ENCODE results near the gene EXT2. TPM values are rescaled to one million over a fixed set of nuclear protein-coding genes. Genes with fewer than 3 reads are reported as not detected.

EXT2 gene
- total and polyA plus RNA-seq, 4 donors = 18.0 to 95.3 (median 45.9) TPM

DNA sequence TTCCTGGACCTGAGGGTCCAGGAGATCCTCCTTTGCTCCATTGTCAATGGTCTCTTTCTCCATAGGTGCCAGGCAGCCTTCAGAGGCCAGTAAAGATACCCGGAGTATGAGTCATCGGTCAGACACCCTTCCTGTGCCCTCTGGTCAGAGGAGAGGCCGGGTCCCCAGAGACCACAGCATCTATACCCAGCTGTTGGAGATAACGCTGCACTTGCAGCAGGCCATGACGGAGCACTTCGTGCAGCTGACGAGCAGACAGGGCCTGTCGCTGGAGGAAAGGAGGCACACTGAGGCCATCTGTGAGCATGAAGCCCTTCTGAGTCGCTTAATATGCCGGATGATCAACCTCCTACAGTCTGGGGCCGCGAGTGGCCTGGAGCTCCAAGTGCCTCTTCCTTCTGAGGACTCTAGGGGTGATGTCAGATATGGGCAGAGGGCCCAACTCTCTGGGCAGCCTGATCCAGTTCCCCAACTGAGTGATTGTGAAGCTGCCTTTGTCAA is 47.5 kb upstream of the EXT2 start, which contains the start of gene ACCSL:
Gene ACCSL (plus strand): TSS at position 51 of the 501 bp plus-strand sequence. CDS start 56 bp downstream, at position 107.
- TF ChIP-seq, protein P1, sequence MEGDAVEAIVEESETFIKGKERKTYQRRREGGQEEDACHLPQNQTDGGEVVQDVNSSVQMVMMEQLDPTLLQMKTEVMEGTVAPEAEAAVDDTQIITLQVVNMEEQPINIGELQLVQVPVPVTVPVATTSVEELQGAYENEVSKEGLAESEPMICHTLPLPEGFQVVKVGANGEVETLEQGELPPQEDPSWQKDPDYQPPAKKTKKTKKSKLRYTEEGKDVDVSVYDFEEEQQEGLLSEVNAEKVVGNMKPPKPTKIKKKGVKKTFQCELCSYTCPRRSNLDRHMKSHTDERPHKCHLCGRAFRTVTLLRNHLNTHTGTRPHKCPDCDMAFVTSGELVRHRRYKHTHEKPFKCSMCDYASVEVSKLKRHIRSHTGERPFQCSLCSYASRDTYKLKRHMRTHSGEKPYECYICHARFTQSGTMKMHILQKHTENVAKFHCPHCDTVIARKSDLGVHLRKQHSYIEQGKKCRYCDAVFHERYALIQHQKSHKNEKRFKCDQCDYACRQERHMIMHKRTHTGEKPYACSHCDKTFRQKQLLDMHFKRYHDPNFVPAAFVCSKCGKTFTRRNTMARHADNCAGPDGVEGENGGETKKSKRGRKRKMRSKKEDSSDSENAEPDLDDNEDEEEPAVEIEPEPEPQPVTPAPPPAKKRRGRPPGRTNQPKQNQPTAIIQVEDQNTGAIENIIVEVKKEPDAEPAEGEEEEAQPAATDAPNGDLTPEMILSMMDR (IDR thresholded peaks at IDR 0.05; ENCODE audit: control extremely low read depth, extremely low read depth) = no peak
- WGBS, 2 donors = 82 to 95% methylated on average over 12 of the region's 12 CpGs

DNA sequence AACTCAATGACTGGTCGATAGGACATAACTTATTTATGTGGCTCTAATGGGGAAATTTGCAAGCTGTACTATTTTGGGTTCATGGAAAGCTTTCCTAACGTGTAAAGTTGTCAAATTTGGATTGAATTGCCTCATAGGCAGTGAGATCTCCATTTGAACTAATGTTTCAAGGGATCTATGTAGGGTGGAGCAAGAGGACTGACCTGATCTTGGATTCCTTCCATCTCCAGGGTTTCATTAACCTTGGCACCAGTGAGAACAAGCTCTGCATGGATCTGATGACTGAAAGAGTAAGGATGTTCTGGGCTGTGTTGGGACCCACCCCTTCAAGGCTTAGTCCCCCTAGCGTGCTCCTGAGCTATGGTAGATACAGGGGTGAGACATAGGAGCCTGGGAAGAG is 45.6 kb upstream of the EXT2 start:
- WGBS, 2 donors = 83 to 86% methylated on average over 3 of the region's 3 CpGs

More for the DNA sequence above, 47.5 kb upstream of the EXT2 start, which contains the start of gene ACCSL:
- Histone ChIP-seq H3K9ac (ENCODE audit: insufficient read depth in 1 of 2, low read length in 2 of 2) (no peak within 1 kb of the TSS), H3K36me3 (ENCODE audit: control insufficient read depth in 4 of 4, insufficient read depth in 4 of 4, low read length in 4 of 4) (no peaks in the 10 kb centered on the region), H3K4me3 (no peak within 1 kb of the TSS), H3K27me3 (ENCODE audit: control insufficient read depth in 3 of 3, insufficient read depth in 3 of 3, low read length in 2 of 3) (no peaks in the 10 kb centered on the region), H3K27ac (ENCODE audit: low read depth in 1 of 2, low read length in 1 of 2) (no peak within 1 kb of the TSS), H3K4me1 (ENCODE audit: control insufficient read depth in 5 of 5, insufficient read depth in 5 of 5, low read length in 5 of 5) (no peaks in the 10 kb centered on the region), H3K9me3 (ENCODE audit: control insufficient read depth in 4 of 4, insufficient read depth in 3 of 4, low read length in 3 of 4) (no peaks in the 10 kb centered on the region)
- DNase-seq (peak in 2 of 3 donors; percentile 10 to 37), ATAC-seq (ENCODE audit: insufficient read depth, low FRiP score) (no peak)

GRCh38 chr11:44051171-44051570 is 44.3 kb upstream of the EXT2 start:
- Histone ChIP-seq H3K27me3 (ENCODE audit: control insufficient read depth in 3 of 3, insufficient read depth in 3 of 3, low read length in 2 of 3) (no peaks in the 10 kb centered on the region), H3K27ac (ENCODE audit: low read depth in 1 of 2, low read length in 1 of 2) (no peak overlapping the region), H3K9ac (ENCODE audit: insufficient read depth in 1 of 2, low read length in 2 of 2) (no peak overlapping the region), H3K36me3 (ENCODE audit: control insufficient read depth in 4 of 4, insufficient read depth in 4 of 4, low read length in 4 of 4) (no peaks in the 10 kb centered on the region), H3K4me3 (no peak overlapping the region), H3K9me3 (ENCODE audit: control insufficient read depth in 4 of 4, insufficient read depth in 3 of 4, low read length in 3 of 4) (no peaks in the 10 kb centered on the region), H3K4me1 (ENCODE audit: control insufficient read depth in 5 of 5, insufficient read depth in 5 of 5, low read length in 5 of 5) (no peaks in the 10 kb centered on the region)
- ATAC-seq (ENCODE audit: insufficient read depth, low FRiP score) (no peak), DNase-seq (no peak)
- TF ChIP-seq, protein P1 (IDR thresholded peaks at IDR 0.05; ENCODE audit: control extremely low read depth, extremely low read depth) = no peak
- 93 to 95% methylated on average over 4 of the region's 4 CpGs for WGBS, 2 donors

More for the DNA sequence above, 45.6 kb upstream of the EXT2 start:
- Histone ChIP-seq H3K9me3 (ENCODE audit: control insufficient read depth in 4 of 4, insufficient read depth in 3 of 4, low read length in 3 of 4) (no peaks in the 10 kb centered on the region), H3K27ac (ENCODE audit: low read depth in 1 of 2, low read length in 1 of 2) (no peak overlapping the region), H3K4me3 (no peak overlapping the region), H3K9ac (ENCODE audit: insufficient read depth in 1 of 2, low read length in 2 of 2) (no peak overlapping the region), H3K4me1 (ENCODE audit: control insufficient read depth in 5 of 5, insufficient read depth in 5 of 5, low read length in 5 of 5) (no peaks in the 10 kb centered on the region), H3K27me3 (ENCODE audit: control insufficient read depth in 3 of 3, insufficient read depth in 3 of 3, low read length in 2 of 3) (no peaks in the 10 kb centered on the region), H3K36me3 (ENCODE audit: control insufficient read depth in 4 of 4, insufficient read depth in 4 of 4, low read length in 4 of 4) (no peaks in the 10 kb centered on the region)
- DNase-seq (no peak), ATAC-seq (ENCODE audit: insufficient read depth, low FRiP score) (no peak)
- TF ChIP-seq, protein P1 (IDR thresholded peaks at IDR 0.05; ENCODE audit: control extremely low read depth, extremely low read depth) = no peak

GRCh38 chr11:44057340-44057739 is 38.1 kb upstream of the EXT2 start:
- 85 to 93% methylated on average over 6 of the region's 6 CpGs for WGBS, 2 donors
- Histone ChIP-seq H3K27ac (ENCODE audit: low read depth in 1 of 2, low read length in 1 of 2) (no peak overlapping the region), H3K9me3 (ENCODE audit: control insufficient read depth in 4 of 4, insufficient read depth in 3 of 4, low read length in 3 of 4) (no peaks in the 10 kb centered on the region), H3K9ac (ENCODE audit: insufficient read depth in 1 of 2, low read length in 2 of 2) (no peak overlapping the region), H3K36me3 (ENCODE audit: control insufficient read depth in 4 of 4, insufficient read depth in 4 of 4, low read length in 4 of 4) (no peaks in the 10 kb centered on the region), H3K4me1 (ENCODE audit: control insufficient read depth in 5 of 5, insufficient read depth in 5 of 5, low read length in 5 of 5) (no peaks in the 10 kb centered on the region), H3K4me3 (no peak overlapping the region), H3K27me3 (ENCODE audit: control insufficient read depth in 3 of 3, insufficient read depth in 3 of 3, low read length in 2 of 3) (no peaks in the 10 kb centered on the region)
- ATAC-seq (ENCODE audit: insufficient read depth, low FRiP score) = no peak
- TF ChIP-seq, protein P1 (IDR thresholded peaks at IDR 0.05; ENCODE audit: control extremely low read depth, extremely low read depth) = no peak
- no peak for DNase-seq
